GM18858 (cell line): ENCODE measurements around the gene ACOXL.
A peak's percentile ranks its signal among the peaks of the same experiment; 100 is the strongest.
"Not testable (repeated sequence)": the region's sequence is repeated elsewhere in the genome, so short reads cannot be mapped to it uniquely, and the experiment has no call there.

Experiments
- ATAC-seq: cut with Tn5 transposase; IDR thresholded peaks from one replicate; pipeline ENCODE4 v1.9.1; 2021; ENCODE audit not compliant: unreplicated experiment

ACOXL gene

GRCh38 chr2:111050701-111051376, 318.5 kb downstream of the ACOXL start:
- no peak for ATAC-seq

- no peak for ATAC-seq
Observed at GRCh38 chr2:111052621-111053020, 320.2 kb downstream of the ACOXL start.

GRCh38 chr2:111053266-111053665, 320.9 kb downstream of the ACOXL start:
- ATAC-seq: no peak

GRCh38 chr2:111053825-111054515, 321.6 kb downstream of the ACOXL start:
- no peak for ATAC-seq

DNA sequence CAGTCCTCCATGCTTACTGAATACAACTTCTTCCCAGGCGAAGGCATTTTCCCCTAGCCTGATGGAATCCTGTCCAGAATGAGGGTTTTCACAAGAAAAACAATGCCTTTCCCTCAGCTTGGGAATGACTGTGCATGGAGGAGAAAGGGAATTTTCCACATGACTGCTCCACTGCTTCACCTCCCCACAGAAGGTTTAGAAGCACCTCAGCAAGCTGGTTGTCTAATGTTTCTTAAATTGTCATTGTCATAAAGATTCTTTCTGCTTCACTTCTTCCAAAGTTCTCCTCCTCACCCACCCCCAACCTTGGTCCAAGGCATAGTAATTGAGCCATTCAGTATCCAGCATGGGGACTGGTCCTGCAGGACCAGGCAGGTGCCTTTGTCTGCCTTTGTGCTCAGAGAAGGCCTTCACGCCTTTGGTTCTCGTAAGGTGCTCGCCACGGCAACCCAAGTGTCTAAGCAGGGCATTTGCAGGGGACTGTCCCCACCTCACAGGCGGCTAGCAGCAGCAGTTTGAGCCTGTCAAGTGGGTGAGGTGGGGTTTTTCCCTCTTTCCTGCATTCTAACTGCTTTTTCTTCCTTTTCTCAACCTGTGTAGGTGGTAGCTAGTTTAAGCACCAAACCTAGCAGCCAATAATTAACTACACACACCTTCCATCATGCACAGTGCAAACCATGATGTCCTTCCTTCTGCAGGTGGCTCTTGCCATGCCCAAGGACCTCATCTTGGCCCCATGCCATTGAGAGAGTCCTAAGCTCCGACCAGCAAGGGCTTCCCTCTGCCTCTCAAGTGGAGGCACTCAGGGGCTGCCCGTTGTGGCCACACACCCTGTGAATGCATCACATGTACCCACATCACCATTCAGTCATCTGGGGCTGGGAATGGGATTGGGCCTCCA, 322.7 kb downstream of the ACOXL start:
- ATAC-seq: peak; percentile 56

- no peak for ATAC-seq
Observed at GRCh38 chr2:111055735-111056134, 323.4 kb downstream of the ACOXL start.

DNA sequence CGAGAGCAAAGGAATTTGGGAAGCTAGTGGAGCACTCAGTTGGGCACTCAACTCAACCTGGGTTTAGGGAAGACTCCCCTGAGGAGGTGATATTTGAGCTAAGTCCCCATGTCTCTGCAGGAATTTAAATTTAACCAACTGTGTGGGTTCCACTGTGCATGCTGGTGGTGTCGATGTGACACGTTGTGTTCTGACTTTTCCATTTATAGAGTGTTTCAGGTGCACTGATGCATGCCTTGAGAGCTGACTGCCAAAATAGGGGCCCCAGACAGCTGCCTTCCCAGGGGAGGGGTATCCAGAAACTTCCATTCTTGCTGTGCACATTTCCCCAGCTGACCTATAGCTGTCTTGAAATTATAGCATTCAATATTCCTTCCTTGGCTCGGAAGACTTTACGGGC, 324.7 kb downstream of the ACOXL start:
- no peak for ATAC-seq

DNA sequence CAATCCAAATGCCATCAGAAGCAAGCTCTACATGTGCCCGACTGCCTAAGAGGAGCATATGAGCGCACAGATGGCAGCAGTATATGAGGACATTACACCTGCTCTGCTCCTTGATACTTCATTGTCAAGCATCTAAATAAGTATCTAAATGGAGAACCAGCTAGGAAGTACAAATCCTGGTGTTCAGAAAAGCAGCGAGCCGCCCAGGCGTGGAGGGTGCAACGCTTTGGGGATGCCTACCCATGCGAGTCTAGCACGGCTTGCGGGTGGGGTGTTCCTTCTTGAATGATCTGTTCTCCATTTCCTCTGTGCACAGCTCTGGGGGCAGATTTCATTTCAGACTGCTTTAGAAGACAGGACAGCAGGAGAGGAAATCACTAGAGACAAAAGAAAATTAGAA, 325.3 kb downstream of the ACOXL start:
- ATAC-seq: no peak

DNA sequence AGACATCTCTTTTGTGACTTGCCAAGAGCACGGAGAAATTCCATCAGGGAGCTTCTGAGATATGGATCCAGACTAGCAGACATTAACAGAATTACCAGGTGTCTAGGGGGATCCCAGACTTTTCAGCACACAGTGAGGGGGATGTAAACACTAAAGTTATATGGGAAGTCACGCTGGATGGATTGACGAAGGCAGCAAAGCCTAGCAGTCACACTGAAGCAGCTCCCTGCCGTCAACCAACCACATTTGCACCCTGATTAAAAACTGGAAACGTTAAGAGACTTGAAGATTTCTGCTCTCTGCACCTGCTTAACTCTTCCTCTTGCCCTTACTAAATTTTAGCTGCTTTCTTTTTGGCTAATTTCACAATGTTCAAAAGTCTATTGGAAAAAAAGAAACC, 325.9 kb downstream of the ACOXL start:
- no peak for ATAC-seq

GRCh38 chr2:111061191-111061590, 328.8 kb downstream of the ACOXL start:
- ATAC-seq: no peak

GRCh38 chr2:111062417-111062816, 330.0 kb downstream of the ACOXL start:
- no peak for ATAC-seq

GRCh38 chr2:111066062-111066593, 333.8 kb downstream of the ACOXL start:
- no peak for ATAC-seq

DNA sequence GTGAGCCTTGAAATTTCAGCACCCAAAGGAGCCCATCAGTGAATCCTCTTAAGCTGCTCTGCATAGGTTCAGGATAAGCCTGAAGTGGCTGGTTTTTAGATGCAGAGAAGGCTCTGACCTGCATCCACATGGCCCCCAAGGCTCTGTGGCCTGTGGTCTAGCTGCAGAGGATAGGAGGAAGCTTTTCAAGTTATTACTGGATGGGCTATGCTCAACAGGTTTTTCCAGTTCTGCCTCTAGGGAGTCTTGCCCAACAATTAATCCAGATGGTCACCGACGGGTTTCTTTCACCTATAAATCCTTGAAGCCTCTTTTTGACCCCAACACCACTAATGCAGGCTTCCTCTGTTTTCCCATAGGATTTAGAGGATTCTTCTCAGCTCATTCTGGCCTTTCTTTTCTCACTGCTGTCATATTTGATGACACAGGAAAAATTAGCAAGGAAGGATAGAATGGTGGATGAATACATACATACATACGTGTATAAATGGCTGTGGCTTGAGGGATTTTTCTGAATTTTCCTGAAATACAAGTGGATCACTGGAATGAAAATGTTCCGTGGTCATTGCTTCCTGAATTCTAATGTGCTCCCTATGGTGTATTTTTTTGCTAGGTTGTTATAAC, 336.2 kb downstream of the ACOXL start:
- ATAC-seq: no peak

DNA sequence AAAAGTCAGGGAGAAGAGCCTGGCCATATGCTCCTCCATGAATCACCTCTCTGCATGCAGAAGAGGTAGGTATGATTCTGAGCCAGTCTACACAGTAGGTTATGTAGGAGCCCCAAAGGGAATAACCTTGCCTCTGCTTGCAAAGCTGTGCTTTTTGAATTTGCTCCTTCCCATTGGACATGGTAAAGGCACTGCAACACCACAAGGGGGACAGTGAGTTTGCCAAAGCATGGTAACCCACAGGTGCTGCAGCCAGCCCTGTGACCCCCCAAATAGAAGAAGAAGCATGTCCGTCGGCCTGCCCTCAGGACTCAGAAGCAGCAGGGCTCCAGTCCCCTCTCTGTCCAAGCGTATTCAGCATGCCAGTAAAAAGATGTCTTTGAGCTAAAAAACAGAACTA, 337.3 kb downstream of the ACOXL start:
- no peak for ATAC-seq

- ATAC-seq: no peak
Observed at GRCh38 chr2:111071600-111072171, 339.3 kb downstream of the ACOXL start.

DNA sequence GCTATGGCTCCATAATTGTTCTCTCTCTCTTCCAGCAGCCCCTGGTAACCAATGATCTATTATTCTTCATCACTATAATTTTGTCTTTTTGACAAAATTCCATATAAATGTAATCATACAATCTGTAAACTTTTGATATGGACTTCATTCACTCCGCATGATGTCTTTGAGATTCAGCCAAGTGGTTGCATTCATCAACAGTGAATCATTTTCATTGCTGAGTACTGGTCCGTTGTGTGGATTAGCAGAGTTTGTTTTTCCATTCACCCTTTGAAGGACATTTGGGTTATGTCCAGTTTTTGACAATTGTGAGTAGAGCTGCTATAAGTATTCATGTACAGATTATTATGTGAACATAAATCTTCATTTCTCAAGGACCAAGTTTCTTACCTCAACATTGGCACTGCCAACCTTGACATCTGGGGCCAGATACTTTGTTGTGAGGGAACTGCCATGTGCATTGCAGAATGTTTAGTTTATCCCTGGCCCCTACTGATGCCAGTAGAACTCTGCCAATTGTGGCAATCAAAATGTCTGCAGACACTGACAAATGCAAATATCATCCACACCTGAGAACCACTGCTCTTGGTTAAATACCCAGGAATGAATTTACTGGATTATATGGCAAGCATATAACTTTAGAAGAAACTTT, 340.0 kb downstream of the ACOXL start:
- no peak for ATAC-seq

DNA sequence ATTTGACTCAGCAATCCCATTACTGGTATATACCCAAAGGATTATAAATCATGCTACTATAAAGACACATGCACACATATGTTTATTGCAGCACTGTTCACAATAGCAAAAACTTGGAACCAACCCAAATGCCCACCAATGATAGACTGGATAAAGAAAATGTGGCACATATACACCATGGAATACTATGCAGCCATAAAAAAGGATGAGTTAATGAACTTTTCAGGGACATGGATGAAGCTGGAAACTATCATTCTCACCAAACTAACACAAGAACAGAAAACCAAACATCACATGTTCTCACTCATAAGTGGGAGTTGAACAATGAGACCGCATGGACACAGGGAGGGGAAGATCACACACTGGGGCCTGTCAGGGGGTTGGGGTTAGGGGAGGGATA, 350.3 kb downstream of the ACOXL start:
- not testable (repeated sequence) for ATAC-seq

GRCh38 chr2:111091811-111092211, 359.4 kb downstream of the ACOXL start:
- no peak for ATAC-seq

DNA sequence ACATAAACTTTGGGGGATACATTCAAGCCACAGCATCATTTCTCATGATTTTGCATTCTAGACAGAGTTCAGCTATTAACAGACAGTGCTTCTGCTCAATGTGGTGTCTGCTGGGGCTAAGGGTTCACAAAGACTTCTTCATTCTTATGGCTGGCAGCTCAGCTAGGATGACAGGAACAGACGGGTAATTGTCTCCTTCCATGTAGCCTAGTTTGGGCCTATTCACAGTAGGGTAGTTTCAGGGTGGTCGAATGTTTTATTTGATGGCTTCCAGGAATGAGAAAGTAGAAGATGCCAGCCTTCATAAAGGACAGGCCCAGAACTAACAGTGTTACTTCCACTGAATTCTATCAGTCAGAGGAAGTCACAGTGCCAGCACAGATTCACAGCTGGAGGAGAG, 362.3 kb downstream of the ACOXL start:
- no peak for ATAC-seq

- ATAC-seq: no peak
Observed at GRCh38 chr2:111095434-111095833, 363.1 kb downstream of the ACOXL start.
